Measurements from ENCODE around the gene SHB. TPM values are rescaled to one million over a fixed set of nuclear protein-coding genes. Genes with fewer than 3 reads are reported as not detected.

Gene SHB
- total and polyA plus RNA-seq, 2 of the 13 experiments (the other 11 are each of a cell fraction or from before 2014, with no cell fraction given) = 19.4 to 20.7 TPM

DNA sequence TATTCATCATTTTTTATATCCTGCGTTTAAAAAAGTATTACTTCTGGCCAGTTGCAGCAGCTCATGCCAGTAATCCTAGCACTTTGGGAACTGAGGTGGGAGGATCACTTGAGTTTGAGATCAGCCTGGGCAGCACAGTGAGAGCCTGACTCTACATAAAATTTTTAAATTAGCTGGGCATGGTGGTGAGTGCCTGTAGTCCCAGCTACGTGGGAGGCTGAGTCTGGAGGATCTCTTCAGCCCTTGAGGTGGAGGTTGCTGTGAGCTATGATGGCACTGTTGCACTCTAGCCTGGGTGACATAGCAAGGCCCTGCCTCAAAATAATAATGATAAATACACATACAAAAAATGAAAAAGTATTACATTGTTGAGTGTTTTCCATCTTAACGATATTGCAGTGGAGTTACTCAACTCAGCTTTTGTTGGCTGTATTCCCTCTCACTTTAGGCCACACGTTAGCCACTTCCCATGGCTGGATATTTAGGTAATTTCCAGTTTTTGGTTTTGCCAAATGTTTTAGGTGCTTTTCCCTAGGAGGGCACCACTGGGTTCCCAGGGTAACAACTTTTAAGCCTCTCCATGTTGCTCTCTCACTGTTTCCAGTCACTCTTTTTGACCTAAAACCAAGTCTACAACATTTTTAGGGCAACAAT is 20.6 kb downstream of the SHB start:
- in situ Hi-C loops (cut with HindIII; ENCODE audit: extremely low pct_ligation_motif_present, low pct_unique_long_range_greater_than_20kb) = no loop called here
- FAIRE-seq = peak; percentile 18
- WGBS (ENCODE audit: low lambda C conversion rate) = 66% methylated on average over 4 of the region's 4 CpGs
- Histone ChIP-seq H3K9ac (ENCODE audit: insufficient read depth, low read depth, low read length) (peak overlapping the region; percentile 59), H3K9me3 (ENCODE audit: low read length) (no peaks in the 10 kb centered on the region), H3K27ac (ENCODE audit: extremely low read length, insufficient read depth, low read length) (peak overlapping the region; percentile 92), H3K79me2 (ENCODE audit: insufficient read depth, low read length) (peaks cover 84% of the 10 kb centered on the region), H2AFZ (ENCODE audit: low read length) (no peak overlapping the region), H3K36me3 (replicated peaks in 1 of 2; ENCODE audit: control insufficient read depth in 1 of 2, insufficient read depth in 2 of 2, low read length in 2 of 2) (peaks cover 0 to 28% of the 10 kb centered on the region in 2 experiments), H4K20me1 (ENCODE audit: insufficient read depth, low read length) (peaks cover 4% of the 10 kb centered on the region; the same call in 1 of the 2 replicates), H3K4me3 (replicated peaks in 1 of 3; ENCODE audit: insufficient read depth in 1 of 3, low read depth in 2 of 3, low read length in 3 of 3) (peak overlapping the region in 2 of 3 experiments; percentile 5 to 18; a peak in 2 of 6 replicates), H3K4me2 (ENCODE audit: low read depth, low read length) (peak overlapping the region; percentile 82), H3K27me3 (ENCODE audit: control insufficient read depth in 1 of 2, insufficient read depth in 2 of 2, low read length in 2 of 2) (no peaks in the 10 kb centered on the region), H3K4me1 (ENCODE audit: insufficient read depth, low read length) (peaks cover 96% of the 10 kb centered on the region)
- ATAC-seq = 0 out of 3 replicates have a peak, but pooled peaks have one; percentile 2
- POLR2A ChIA-PET = interaction anchor here (0.9 to 3.2 kb wide), 14 partner anchors 12 to 144 kb away, joined by 3 to 47 read pairs (median 6); partner anchors contain the start of gene SHB
- no peak for DNase-seq (ENCODE audit: low spot score)
- TF ChIP-seq ZNF563 (CRISPR knock-in tag; IDR thresholded peaks at IDR 0.05) (0 out of 2 replicates have a peak, but pooled peaks have one; percentile 7), ZNF260 (CRISPR knock-in tag; IDR thresholded peaks at IDR 0.05; ENCODE audit: borderline replicate concordance, low read depth) (no peak), ZNF225 (CRISPR knock-in tag; IDR thresholded peaks at IDR 0.05) (no peak), ZNF34 (CRISPR knock-in tag; IDR thresholded peaks at IDR 0.05; ENCODE audit: borderline replicate concordance) (no peak), YEATS2 (CRISPR knock-in tag; IDR thresholded peaks at IDR 0.05; ENCODE audit: borderline replicate concordance) (no peak), ZNF460 (CRISPR knock-in tag; IDR thresholded peaks at IDR 0.05; ENCODE audit: borderline replicate concordance) (0 out of 2 replicates have a peak, but pooled peaks have one; percentile 24), ERF (CRISPR knock-in tag; IDR thresholded peaks at IDR 0.05) (no peak), ZNF770 (CRISPR knock-in tag; IDR thresholded peaks at IDR 0.05) (peak; percentile 86), USF2 (IDR thresholded peaks at IDR 0.05; ENCODE audit: low read depth, low read length) (no peak), USF2 (CRISPR knock-in tag; IDR thresholded peaks at IDR 0.05; ENCODE audit: borderline replicate concordance) (0 out of 2 replicates have a peak, but pooled peaks have one; percentile 16), ZSCAN31 (CRISPR knock-in tag; IDR thresholded peaks at IDR 0.05; ENCODE audit: low read depth) (0 out of 2 replicates have a peak, but pooled peaks have one; percentile 6), ZNF30 (CRISPR knock-in tag; IDR thresholded peaks at IDR 0.05) (no peak), MEIS2 (CRISPR knock-in tag; IDR thresholded peaks at IDR 0.05) (no peak), ZNF691 (CRISPR knock-in tag; IDR thresholded peaks at IDR 0.05; ENCODE audit: borderline replicate concordance, low read depth) (0 out of 2 replicates have a peak, but pooled peaks have one; percentile 32)
- TF ChIP-seq, protein P1, sequence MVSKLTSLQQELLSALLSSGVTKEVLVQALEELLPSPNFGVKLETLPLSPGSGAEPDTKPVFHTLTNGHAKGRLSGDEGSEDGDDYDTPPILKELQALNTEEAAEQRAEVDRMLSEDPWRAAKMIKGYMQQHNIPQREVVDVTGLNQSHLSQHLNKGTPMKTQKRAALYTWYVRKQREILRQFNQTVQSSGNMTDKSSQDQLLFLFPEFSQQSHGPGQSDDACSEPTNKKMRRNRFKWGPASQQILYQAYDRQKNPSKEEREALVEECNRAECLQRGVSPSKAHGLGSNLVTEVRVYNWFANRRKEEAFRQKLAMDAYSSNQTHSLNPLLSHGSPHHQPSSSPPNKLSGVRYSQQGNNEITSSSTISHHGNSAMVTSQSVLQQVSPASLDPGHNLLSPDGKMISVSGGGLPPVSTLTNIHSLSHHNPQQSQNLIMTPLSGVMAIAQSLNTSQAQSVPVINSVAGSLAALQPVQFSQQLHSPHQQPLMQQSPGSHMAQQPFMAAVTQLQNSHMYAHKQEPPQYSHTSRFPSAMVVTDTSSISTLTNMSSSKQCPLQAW (CRISPR knock-in tag; IDR thresholded peaks at IDR 0.05) = peak; percentile 25; the same call in 1 of the 2 replicates
- intact Hi-C loops (cut with micrococcal nuclease; ENCODE audit: unreplicated experiment) = loop anchor here (5.0 to 10.0 kb wide), 2 partner anchors 81 to 386 kb away; no protein-coding TSS in a partner anchor
- CTCF ChIA-PET (ENCODE audit: low intra/inter-chr PET ratio, low total read pairs) = no interaction called here
- BruUV-seq (replicated peaks) = no TSS peak

All from HepG2 (cell line).